A549 (cell line): ENCODE data around the gene RPL9. TPM values are rescaled to one million over a fixed set of nuclear protein-coding genes. Genes with fewer than 3 reads are reported as not detected.

Experiments
- ATAC-seq, 2 experiments: fragments of 200-7000 bp in 1 of 2; fragments of >200 bp in 1 of 2; cut with Nextera tagmentation in 1 of 2; cut with Tn5 transposase in 1 of 2; 3 replicates each; pipeline versions ENCODE4 v1.8.0 to v1.9.1; 2018 to 2020; ENCODE audit warnings: mild to moderate bottlenecking in 1 of 2, moderate library complexity in 1 of 2
- CTCF ChIA-PET: fragments of 300-600 bp; sonication (Branson Sonifier 250); formaldehyde crosslinking; extraction: SDS; loops from one replicate; lab custom pipeline; 2021; ENCODE audit warnings: antibody characterized with exemption, inconsistent platforms; lab: Yijun Ruan, JAX
- POLR2A ChIA-PET: fragments of 350-600 bp; formaldehyde crosslinking; extraction: SDS; loops from one replicate; lab custom pipeline; 2021; ENCODE audit warnings: antibody characterized with exemption, inconsistent platforms; lab: Yijun Ruan, JAX
- DNase-seq, 2 experiments: peaks; one replicate each; pipeline versions ENCODE4 v3.0.0 to v3.0.0-alpha.2; 2011 to 2016; ENCODE audit warnings: low read depth in 1 of 2, low spot score in 1 of 2
- FAIRE-seq: peaks from 2 replicates; lab custom pipeline; 2011; peaks lifted over from hg19 to GRCh38; lab: Jason Lieb, UNC
- H3K27ac ChIP-seq, 2 experiments: fragments of >200 bp; sonication (Bioruptor Twin); formaldehyde crosslinking; 3 replicates each; pipeline ENCODE4 v1.5.1; 2016 to 2017
- H3K4me1 ChIP-seq: fragments of >200 bp; sonication (Bioruptor Twin); formaldehyde crosslinking; 3 replicates; pipeline ENCODE4 v1.6.1; 2016
- H3K4me2 ChIP-seq: fragments of >200 bp; sonication (Bioruptor Twin); formaldehyde crosslinking; 3 replicates; pipeline ENCODE4 v1.6.1; 2016
- H3K4me3 ChIP-seq: fragments of >200 bp; sonication (Bioruptor Twin); formaldehyde crosslinking; 3 replicates; pipeline ENCODE4 v1.5.1; 2016
- H3K9me3 ChIP-seq: fragments of >200 bp; sonication (Bioruptor Twin); formaldehyde crosslinking; 3 replicates; pipeline ENCODE4 v1.6.1; 2016
- CBX8 ChIP-seq: fragments of 200-600 bp; sonication (generic); IDR thresholded peaks from 2 replicates; pipeline ENCODE4 v1.6.1; 2016
- CEBPB ChIP-seq, 2 experiments: fragments of >200 bp in 1 of 2; sonication (Bioruptor Twin) in 1 of 2; formaldehyde crosslinking in 1 of 2; IDR thresholded peaks; 2 replicates each; pipeline ENCODE4 v1.6.1; 2012 to 2016
- CHD2 ChIP-seq: fragments of 150-350 bp; IDR thresholded peaks from 2 replicates; pipeline ENCODE4 v1.6.1; 2014; ENCODE audit warnings: low read length; ENCODE audit not compliant: partially characterized antibody
- EHMT2 ChIP-seq: fragments of 200-600 bp; sonication (generic); IDR thresholded peaks from 2 replicates; pipeline ENCODE4 v1.6.1; 2016; ENCODE audit warnings: antibody characterized with exemption, low read depth, mild to moderate bottlenecking, moderate library complexity
- HEYL ChIP-seq: fragments of 250-450 bp; sonication (Bioruptor Pico); IDR thresholded peaks from 2 replicates; pipeline ENCODE4 v1.8.0; 2021; ENCODE audit warnings: mild to moderate bottlenecking, moderate library complexity
- JUNB ChIP-seq: fragments of >200 bp; sonication (Bioruptor Twin); formaldehyde crosslinking; IDR thresholded peaks from 2 replicates; pipeline ENCODE4 v1.6.1; 2016
- KDM5A ChIP-seq: fragments of 200-600 bp; sonication (generic); IDR thresholded peaks from 2 replicates; pipeline ENCODE4 v1.6.1; 2016; ENCODE audit warnings: antibody characterized with exemption, mild to moderate bottlenecking
- MAFK ChIP-seq: fragments of 450-650 bp; IDR thresholded peaks from 2 replicates; pipeline ENCODE4 v1.6.1; 2014; ENCODE audit not compliant: partially characterized antibody
- MAX ChIP-seq: IDR thresholded peaks from 2 replicates; pipeline ENCODE4 v1.6.1; 2012
- NPAS2 ChIP-seq: fragments of 250-450 bp; sonication (Bioruptor Pico); IDR thresholded peaks from 2 replicates; pipeline ENCODE4 v1.8.0; 2022; ENCODE audit warnings: mild to moderate bottlenecking, moderate library complexity, borderline replicate concordance
- RFX5 ChIP-seq: fragments of 450-650 bp; IDR thresholded peaks from 2 replicates; pipeline ENCODE4 v1.7.1; 2014; ENCODE audit warnings: antibody characterized with exemption, mild to moderate bottlenecking, moderate library complexity
- SMC3 ChIP-seq: fragments of >200 bp; sonication (Bioruptor Twin); formaldehyde crosslinking; IDR thresholded peaks from 3 replicates; pipeline ENCODE4 v1.6.1; 2018; ENCODE audit warnings: inconsistent platforms
- TFCP2L1 ChIP-seq: fragments of 250-450 bp; sonication (Bioruptor Pico); IDR thresholded peaks from 2 replicates; pipeline ENCODE4 v1.5.0; 2021; ENCODE audit warnings: mild to moderate bottlenecking
- ZNF302 ChIP-seq: fragments of 250-450 bp; sonication (Bioruptor Pico); IDR thresholded peaks from 2 replicates; pipeline ENCODE4 v1.9.0; 2021; ENCODE audit warnings: inconsistent platforms, mild to moderate bottlenecking, moderate library complexity
- WGBS: methylation state at CpG from one replicate; pipeline ENCODE4 v1.1.6; 2017; ENCODE audit errors: missing lambda C conversion rate; 5-methylcytosine and 5-hydroxymethylcytosine counted together
- polyA plus RNA-seq, 4 experiments: library from polyadenylated mRNA; depleted of rRNA in 3 of 4; stranded (reverse); fragments of >200 nt; fragmentation: RNase III in 1 of 4; extraction: RNeasy Plus Mini Kit Qiagen cat#74134 plus additional on column Dnase treatment in 1 of 4; gene quantifications; 2 replicates in 3 of 4; 3 replicates in 1 of 4; pipeline ENCODE4 v1.2.3, GENCODE V29; 2011 to 2017
- TF ChIP-seq, protein P1 (sequence below): fragments of >200 bp; sonication (Bioruptor Twin); formaldehyde crosslinking; IDR thresholded peaks from 3 replicates; pipeline ENCODE4 v1.6.1; 2016
- TF ChIP-seq, protein P2 (sequence below): IDR thresholded peaks from 2 replicates; pipeline ENCODE4 v1.6.1; 2012; ENCODE audit warnings: low read depth, borderline replicate concordance
- TF ChIP-seq, protein P3 (sequence below): fragments of 250-450 bp; sonication (Bioruptor Pico); IDR thresholded peaks from 2 replicates; pipeline ENCODE4 v1.5.0; 2020; ENCODE audit warnings: low read depth, mild to moderate bottlenecking, moderate library complexity

Gene RPL9
- polyA plus RNA-seq, 2 of the 4 experiments (the other 2 are of a cell fraction): 786 to 1,263 TPM

DNA sequence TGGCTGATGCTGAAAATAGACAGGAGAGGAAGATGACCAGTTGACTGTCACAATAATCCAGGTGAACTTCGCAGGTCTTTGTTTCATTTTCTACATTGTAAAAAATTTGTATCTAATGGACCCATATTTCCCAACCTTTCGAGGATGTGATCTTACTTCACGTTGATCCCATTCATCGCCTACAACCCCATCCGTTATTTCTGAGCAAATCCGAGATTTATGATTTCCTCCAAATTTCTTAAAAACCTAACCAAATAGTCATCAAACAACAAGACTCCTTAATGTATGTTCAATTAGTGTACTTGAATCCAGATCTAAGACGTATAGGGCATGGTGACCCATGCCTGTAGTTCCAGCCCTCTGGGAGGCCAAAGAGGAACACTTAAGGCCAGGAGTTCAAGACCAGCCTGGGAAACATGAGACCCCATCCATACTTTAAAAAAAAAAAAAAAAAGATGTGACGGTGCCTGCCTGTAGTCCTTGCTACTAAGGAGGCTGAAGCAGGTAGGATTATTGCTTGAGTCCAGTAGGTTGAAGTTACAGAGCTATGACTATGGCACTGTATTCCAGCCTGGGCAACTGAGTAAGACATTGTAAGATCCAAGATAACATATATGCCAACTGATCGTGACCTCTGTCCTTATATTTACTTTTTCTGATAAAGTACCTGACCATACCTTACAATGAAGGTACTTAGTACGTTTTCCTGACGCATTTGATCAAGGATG lies 5.7 kb downstream of the RPL9 start:
- Histone ChIP-seq H3K4me1 (peaks cover 43% of the 10 kb centered on the region), H3K4me3 (no peak overlapping the region), H3K4me2 (no peak overlapping the region), H3K27ac (no peak overlapping the region), H3K9me3 (no peaks in the 10 kb centered on the region)
- 91% methylated on average over 11 of the region's 11 CpGs for WGBS
- no peak for FAIRE-seq
- ChIA-PET POLR2A (interaction anchor here (0.6 kb wide), 1 partner anchor 23 kb away, joined by 5 read pairs; no protein-coding TSS in a partner anchor), CTCF (interaction anchor here (0.6 to 1.0 kb wide), 2 partner anchors 523 to 697 kb away, joined by 3 read pairs; no protein-coding TSS in a partner anchor)
- TF ChIP-seq CEBPB (IDR thresholded peaks at IDR 0.05) (no peak), MAFK (no peak), CHD2 (no peak)
- no peak for ATAC-seq
- no peak for DNase-seq

DNA sequence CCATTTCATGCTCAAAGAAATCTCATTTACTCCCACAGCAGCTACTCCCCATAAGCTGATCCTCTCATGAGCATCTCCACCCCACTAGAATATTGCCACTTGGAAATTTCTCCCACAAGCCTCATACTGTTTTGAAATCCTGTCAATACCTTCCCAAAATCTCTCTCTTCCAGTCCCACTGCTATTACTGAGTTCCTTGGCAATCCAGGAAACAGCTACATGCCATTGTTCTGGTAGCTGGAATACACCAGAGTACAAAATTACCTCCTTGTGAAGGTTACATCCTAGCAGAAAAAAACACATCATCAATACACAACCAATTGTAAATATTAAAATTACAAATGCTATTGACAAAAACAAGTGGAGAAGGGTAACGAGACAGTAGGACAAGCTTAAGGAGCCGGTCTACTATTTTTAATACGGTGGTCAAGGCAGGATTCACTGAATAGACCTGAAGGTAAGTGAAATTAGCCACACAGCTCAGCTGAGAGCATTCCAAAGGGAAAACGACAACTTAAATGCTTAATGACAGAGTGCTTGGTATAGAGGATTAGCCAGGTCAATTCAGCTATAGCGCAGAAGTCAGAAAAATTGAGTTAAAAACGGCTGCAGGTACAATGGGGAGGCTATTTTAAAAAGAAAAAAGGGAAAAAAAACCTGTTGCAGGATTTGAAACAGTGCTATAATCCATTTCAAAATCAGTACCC lies 6.4 kb downstream of the RPL9 start:
- DNase-seq (no peak), FAIRE-seq (no peak), ATAC-seq (no peak)
- TF ChIP-seq MAX (no peak), NPAS2 (no peak), KDM5A (no peak), TFCP2L1 (CRISPR knock-in tag) (peak; percentile 8; the same call in 1 of the 2 replicates), CBX8 (no peak), ZNF302 (no peak), JUNB (no peak)
- TF ChIP-seq, protein P1, sequence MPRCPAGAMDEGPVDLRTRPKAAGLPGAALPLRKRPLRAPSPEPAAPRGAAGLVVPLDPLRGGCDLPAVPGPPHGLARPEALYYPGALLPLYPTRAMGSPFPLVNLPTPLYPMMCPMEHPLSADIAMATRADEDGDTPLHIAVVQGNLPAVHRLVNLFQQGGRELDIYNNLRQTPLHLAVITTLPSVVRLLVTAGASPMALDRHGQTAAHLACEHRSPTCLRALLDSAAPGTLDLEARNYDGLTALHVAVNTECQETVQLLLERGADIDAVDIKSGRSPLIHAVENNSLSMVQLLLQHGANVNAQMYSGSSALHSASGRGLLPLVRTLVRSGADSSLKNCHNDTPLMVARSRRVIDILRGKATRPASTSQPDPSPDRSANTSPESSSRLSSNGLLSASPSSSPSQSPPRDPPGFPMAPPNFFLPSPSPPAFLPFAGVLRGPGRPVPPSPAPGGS: 0 out of 3 replicates have a peak, but pooled peaks have one; percentile 20
- TF ChIP-seq, protein P2, sequence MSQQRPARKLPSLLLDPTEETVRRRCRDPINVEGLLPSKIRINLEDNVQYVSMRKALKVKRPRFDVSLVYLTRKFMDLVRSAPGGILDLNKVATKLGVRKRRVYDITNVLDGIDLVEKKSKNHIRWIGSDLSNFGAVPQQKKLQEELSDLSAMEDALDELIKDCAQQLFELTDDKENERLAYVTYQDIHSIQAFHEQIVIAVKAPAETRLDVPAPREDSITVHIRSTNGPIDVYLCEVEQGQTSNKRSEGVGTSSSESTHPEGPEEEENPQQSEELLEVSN: no peak
- TF ChIP-seq, protein P3, sequence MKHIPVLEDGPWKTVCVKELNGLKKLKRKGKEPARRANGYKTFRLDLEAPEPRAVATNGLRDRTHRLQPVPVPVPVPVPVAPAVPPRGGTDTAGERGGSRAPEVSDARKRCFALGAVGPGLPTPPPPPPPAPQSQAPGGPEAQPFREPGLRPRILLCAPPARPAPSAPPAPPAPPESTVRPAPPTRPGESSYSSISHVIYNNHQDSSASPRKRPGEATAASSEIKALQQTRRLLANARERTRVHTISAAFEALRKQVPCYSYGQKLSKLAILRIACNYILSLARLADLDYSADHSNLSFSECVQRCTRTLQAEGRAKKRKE (CRISPR knock-in tag): no peak
- Histone ChIP-seq H3K4me3 (no peak overlapping the region), H3K4me1 (peaks cover 43% of the 10 kb centered on the region), H3K4me2 (no peak overlapping the region), H3K27ac (no peak overlapping the region), H3K9me3 (no peaks in the 10 kb centered on the region)
- CTCF ChIA-PET: interaction anchor here (1.0 kb wide), 1 partner anchor 523 kb away, joined by 3 read pairs; no protein-coding TSS in a partner anchor
- 85% methylated on average over 6 of the region's 6 CpGs for WGBS
- POLR2A ChIA-PET: interaction anchor here (0.6 kb wide), 1 partner anchor 22 kb away, joined by 5 read pairs; no protein-coding TSS in a partner anchor

DNA sequence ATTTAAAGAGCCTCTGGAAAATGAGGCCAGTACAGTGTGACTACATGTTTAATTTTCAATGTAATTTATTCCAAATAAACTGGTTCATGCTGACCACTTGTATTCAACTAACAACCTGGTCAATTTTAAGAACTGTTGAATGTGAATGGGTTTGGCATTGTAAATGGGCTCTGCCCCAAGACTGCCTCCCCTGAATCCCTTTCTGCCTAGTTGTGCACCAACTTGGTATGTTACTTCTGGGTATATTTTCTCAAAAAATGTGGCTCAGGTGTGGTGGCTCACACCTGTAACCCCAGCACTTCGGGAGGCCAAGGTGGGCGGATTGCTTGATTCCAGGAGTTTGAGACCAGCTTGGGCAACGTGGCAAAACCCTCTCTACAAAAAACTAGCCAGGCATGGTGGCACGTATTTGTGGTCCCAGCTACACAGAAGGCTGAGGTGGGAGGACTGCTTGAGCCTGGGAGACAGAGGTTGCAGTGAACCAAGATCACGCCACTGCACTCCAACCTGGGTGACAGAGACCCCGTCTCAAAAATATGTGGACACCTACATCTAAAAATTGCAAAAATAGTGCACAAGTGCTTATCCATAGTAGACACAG lies 7.2 kb downstream of the RPL9 start:
- Histone ChIP-seq H3K4me1 (peaks cover 36% of the 10 kb centered on the region), H3K27ac (no peak overlapping the region), H3K4me2 (no peak overlapping the region), H3K9me3 (no peaks in the 10 kb centered on the region), H3K4me3 (no peak overlapping the region)
- over 99% methylated on average over 6 of the region's 6 CpGs for WGBS
- FAIRE-seq: no peak
- ChIA-PET POLR2A (interaction anchor here (0.7 kb wide), 1 partner anchor 8 kb away, joined by 4 read pairs; the partner anchor contains the start of gene LIAS), CTCF (interaction anchor here (1.0 kb wide), 1 partner anchor 524 kb away, joined by 3 read pairs; no protein-coding TSS in a partner anchor)
- no peak for ATAC-seq
- DNase-seq: no peak
- no peak for TF ChIP-seq RFX5
- no peak for TF ChIP-seq SMC3
- TF ChIP-seq HEYL (CRISPR knock-in tag): no peak
- TF ChIP-seq EHMT2: no peak
